ENCODE results near the gene C6orf120.

C6orf120 gene

GRCh38 chr6:169710009-169710408 is 8.1 kb downstream of the C6orf120 start:
- H3K4me3 ChIP-seq (ENCODE audit: low read depth, low read length), result no peak overlapping the region
- TF ChIP-seq MYC (IDR thresholded peaks at IDR 0.05; ENCODE audit: low read depth, low read length) (no peak), CTCF (IDR thresholded peaks at IDR 0.05; ENCODE audit: low read depth, low read length) (no peak), POLR2A (IDR thresholded peaks at IDR 0.05; ENCODE audit: extremely low read depth, insufficient read length) (no peak), MAX (IDR thresholded peaks at IDR 0.05; ENCODE audit: low read depth, low read length) (no peak)
- DNase-seq (ENCODE audit: low read depth), result no peak

- H3K4me3 ChIP-seq (ENCODE audit: low read depth, low read length), result no peak overlapping the region
- TF ChIP-seq CTCF (IDR thresholded peaks at IDR 0.05; ENCODE audit: low read depth, low read length) (no peak), MAX (IDR thresholded peaks at IDR 0.05; ENCODE audit: low read depth, low read length) (no peak), MYC (IDR thresholded peaks at IDR 0.05; ENCODE audit: low read depth, low read length) (no peak), POLR2A (IDR thresholded peaks at IDR 0.05; ENCODE audit: extremely low read depth, insufficient read length) (no peak)
- no peak for DNase-seq (ENCODE audit: low read depth)
Observed at GRCh38 chr6:169714178-169714577, 12.3 kb downstream of the C6orf120 start.

- DNase-seq (ENCODE audit: low read depth), result no peak
- no peak overlapping the region for H3K4me3 ChIP-seq (ENCODE audit: low read depth, low read length)
- no peak for TF ChIP-seq POLR2A (IDR thresholded peaks at IDR 0.05; ENCODE audit: extremely low read depth, insufficient read length)
- no peak for TF ChIP-seq CTCF (IDR thresholded peaks at IDR 0.05; ENCODE audit: low read depth, low read length)
- TF ChIP-seq MYC (IDR thresholded peaks at IDR 0.05; ENCODE audit: low read depth, low read length), result no peak
Observed at GRCh38 chr6:169714595-169714994, 12.7 kb downstream of the C6orf120 start.

- no peak for DNase-seq (ENCODE audit: low read depth)
- no peak overlapping the region for H3K4me3 ChIP-seq (ENCODE audit: low read depth, low read length)
- TF ChIP-seq CTCF (IDR thresholded peaks at IDR 0.05; ENCODE audit: low read depth, low read length) (no peak), POLR2A (IDR thresholded peaks at IDR 0.05; ENCODE audit: extremely low read depth, insufficient read length) (no peak), MYC (IDR thresholded peaks at IDR 0.05; ENCODE audit: low read depth, low read length) (no peak), MAX (IDR thresholded peaks at IDR 0.05; ENCODE audit: low read depth, low read length) (no peak)
Observed at GRCh38 chr6:169719117-169719516, 17.2 kb downstream of the C6orf120 start.

- TF ChIP-seq POLR2A (IDR thresholded peaks at IDR 0.05; ENCODE audit: extremely low read depth, insufficient read length), result no peak
- TF ChIP-seq CTCF (IDR thresholded peaks at IDR 0.05; ENCODE audit: low read depth, low read length), result peak; percentile 14
- H3K4me3 ChIP-seq (ENCODE audit: low read depth, low read length), result no peak overlapping the region
- no peak for DNase-seq (ENCODE audit: low read depth)
Observed at GRCh38 chr6:169720207-169720855, 18.4 kb downstream of the C6orf120 start.
